Measurements from ENCODE around the gene SLC26A6. TPM values are rescaled to one million over a fixed set of nuclear protein-coding genes. Genes with fewer than 3 reads are reported as not detected.

The SLC26A6 gene
- 76.1 TPM for total RNA-seq (ENCODE audit: unreplicated experiment)
- long read RNA-seq, transcript SLC26A6-207 (21 exons, 2,630 nt): minor isoform, 5 of 17 reads
- long read RNA-seq, transcript SLC26A6-205 (21 exons, 2,589 nt): major isoform, 6 of 17 reads
- long read RNA-seq, partial matches to known transcripts: 1 of 17 reads
- long read RNA-seq, other reads (novel, unspliced or antisense): 5 of 17 reads

GRCh38 chr3:48635222-48636021 lies at the start of gene SLC26A6:
Gene SLC26A6 (minus strand): TSS chr3:48635461. CDS start chr3:48635393, 68 bp downstream.
- Mint-ChIP-seq H3K27me3 (ENCODE audit: unreplicated experiment) (peaks cover 13% of the 10 kb centered on the region), H3K9me3 (ENCODE audit: unreplicated experiment) (no peaks in the 10 kb centered on the region), H3K36me3 (ENCODE audit: low read depth, unreplicated experiment) (peaks cover 12% of the 10 kb centered on the region), H3K27ac (ENCODE audit: unreplicated experiment) (peak within 1 kb of the TSS; percentile 95), H3K4me1 (ENCODE audit: unreplicated experiment) (peaks cover 29% of the 10 kb centered on the region), H3K4me3 (ENCODE audit: unreplicated experiment) (peak within 1 kb of the TSS; percentile 93)
- peak; percentile 98 for DNase-seq (ENCODE audit: low spot score)
- peak; percentile 72 for TF ChIP-seq CTCF (IDR thresholded peaks at IDR 0.05; ENCODE audit: unreplicated experiment)

- Mint-ChIP-seq H3K9me3 (ENCODE audit: unreplicated experiment) (no peaks in the 10 kb centered on the region), H3K4me3 (ENCODE audit: unreplicated experiment) (peak overlapping the region; percentile 90), H3K36me3 (ENCODE audit: low read depth, unreplicated experiment) (peaks cover 29% of the 10 kb centered on the region), H3K27ac (ENCODE audit: unreplicated experiment) (peak overlapping the region; percentile 64), H3K4me1 (ENCODE audit: unreplicated experiment) (peaks cover 33% of the 10 kb centered on the region), H3K27me3 (ENCODE audit: unreplicated experiment) (peaks cover 17% of the 10 kb centered on the region)
- DNase-seq (ENCODE audit: low spot score): no peak
- TF ChIP-seq CTCF (IDR thresholded peaks at IDR 0.05; ENCODE audit: unreplicated experiment): no peak
Measured at GRCh38 chr3:48684480-48685143, 49.4 kb upstream of the SLC26A6 start.

GRCh38 chr3:48684054-48684349 lies 48.7 kb upstream of the SLC26A6 start:
- H3K36me3 Mint-ChIP-seq (ENCODE audit: low read depth, unreplicated experiment): peaks cover 33% of the 10 kb centered on the region
- H3K4me1 Mint-ChIP-seq (ENCODE audit: unreplicated experiment): peaks cover 33% of the 10 kb centered on the region
- H3K27me3 Mint-ChIP-seq (ENCODE audit: unreplicated experiment): peaks cover 17% of the 10 kb centered on the region
- no peak for DNase-seq (ENCODE audit: low spot score)
- TF ChIP-seq CTCF (IDR thresholded peaks at IDR 0.05; ENCODE audit: unreplicated experiment): no peak
- H3K27ac Mint-ChIP-seq (ENCODE audit: unreplicated experiment): peak overlapping the region; percentile 74
- no peaks in the 10 kb centered on the region for H3K9me3 Mint-ChIP-seq (ENCODE audit: unreplicated experiment)
- H3K4me3 Mint-ChIP-seq (ENCODE audit: unreplicated experiment): peak overlapping the region; percentile 90

- no peak overlapping the region for H3K4me3 Mint-ChIP-seq (ENCODE audit: unreplicated experiment)
- H3K4me1 Mint-ChIP-seq (ENCODE audit: unreplicated experiment): peaks cover 33% of the 10 kb centered on the region
- no peak overlapping the region for H3K27ac Mint-ChIP-seq (ENCODE audit: unreplicated experiment)
- H3K9me3 Mint-ChIP-seq (ENCODE audit: unreplicated experiment): no peaks in the 10 kb centered on the region
- H3K36me3 Mint-ChIP-seq (ENCODE audit: low read depth, unreplicated experiment): peaks cover 41% of the 10 kb centered on the region
- H3K27me3 Mint-ChIP-seq (ENCODE audit: unreplicated experiment): peaks cover 17% of the 10 kb centered on the region
- TF ChIP-seq CTCF (IDR thresholded peaks at IDR 0.05; ENCODE audit: unreplicated experiment): no peak
- no peak for DNase-seq (ENCODE audit: low spot score)
Measured at GRCh38 chr3:48682786-48683185, 47.5 kb upstream of the SLC26A6 start.
